ENCODE data around the gene UBE2K.
"Not testable (repeated sequence)": the region's sequence is repeated elsewhere in the genome, so short reads cannot be mapped to it uniquely, and the experiment has no call there.

The UBE2K gene

GRCh38 chr4:39687014-39687413 is 10.9 kb upstream of the UBE2K start:
- DNase-seq (ENCODE audit: low read depth, low spot score): no peak

- no peak for DNase-seq (ENCODE audit: low read depth, low spot score)
Measured at GRCh38 chr4:39689970-39690369, 8.0 kb upstream of the UBE2K start.

- peak; percentile 67 for DNase-seq (ENCODE audit: low read depth, low spot score)
Measured at GRCh38 chr4:39698424-39699009, 581 bp downstream of the UBE2K start.

GRCh38 chr4:39699687-39700409 is 1.9 kb downstream of the UBE2K start:
- DNase-seq (ENCODE audit: low read depth, low spot score): no peak

GRCh38 chr4:39700554-39700953 is 2.6 kb downstream of the UBE2K start:
- DNase-seq (ENCODE audit: low read depth, low spot score): no peak

- no peak for DNase-seq (ENCODE audit: low read depth, low spot score)
Measured at GRCh38 chr4:39702716-39703115, 4.8 kb downstream of the UBE2K start.

- not testable (repeated sequence) for DNase-seq (ENCODE audit: low read depth, low spot score)
Measured at GRCh38 chr4:39704789-39705188, 6.9 kb downstream of the UBE2K start.

- peak; percentile 91 for DNase-seq (ENCODE audit: low read depth, low spot score)
Measured at GRCh38 chr4:39706334-39706733, 8.4 kb downstream of the UBE2K start.

- DNase-seq (ENCODE audit: low read depth, low spot score): peak; percentile 65
Measured at GRCh38 chr4:39706741-39707511, 9.0 kb downstream of the UBE2K start.

- no peak for DNase-seq (ENCODE audit: low read depth, low spot score)
Measured at GRCh38 chr4:39710098-39710896, 12.4 kb downstream of the UBE2K start.

- no peak for DNase-seq (ENCODE audit: low read depth, low spot score)
Measured at GRCh38 chr4:39712819-39713607, 15.1 kb downstream of the UBE2K start.

GRCh38 chr4:39713691-39714090 is 15.8 kb downstream of the UBE2K start:
- DNase-seq (ENCODE audit: low read depth, low spot score): no peak

GRCh38 chr4:39714166-39714565 is 16.2 kb downstream of the UBE2K start:
- DNase-seq (ENCODE audit: low read depth, low spot score): no peak

- DNase-seq (ENCODE audit: low read depth, low spot score): no peak
Measured at GRCh38 chr4:39715788-39716187, 17.9 kb downstream of the UBE2K start.

- DNase-seq (ENCODE audit: low read depth, low spot score): no peak
Measured at GRCh38 chr4:39716356-39716755, 18.4 kb downstream of the UBE2K start.

GRCh38 chr4:39717743-39718142 is 19.8 kb downstream of the UBE2K start:
- DNase-seq (ENCODE audit: low read depth, low spot score): not testable (repeated sequence)

GRCh38 chr4:39718366-39719323 is 20.7 kb downstream of the UBE2K start:
- DNase-seq (ENCODE audit: low read depth, low spot score): no peak

GRCh38 chr4:39719804-39720580 is 22.1 kb downstream of the UBE2K start:
- no peak for DNase-seq (ENCODE audit: low read depth, low spot score)

GRCh38 chr4:39721273-39721672 is 23.3 kb downstream of the UBE2K start:
- not testable (repeated sequence) for DNase-seq (ENCODE audit: low read depth, low spot score)

Measured in astrocyte of the hippocampus (primary cell).